OCI-LY7 (cell line): Measurements from ENCODE around the gene UTP20. TPM values are rescaled to one million over a fixed set of nuclear protein-coding genes. Genes with fewer than 3 reads are reported as not detected.
"Not testable (repeated sequence)": the region's sequence is repeated elsewhere in the genome, so short reads cannot be mapped to it uniquely, and the experiment has no call there.

Source experiments
- BruUV-seq: library from RNA; stranded (reverse); fragments of 400-500 nt; replicated peaks from 2 replicates; lab custom pipeline; 2021; lab: Mats Ljungman, UMichigan
- CTCF ChIA-PET: fragments of 300-600 bp; sonication (Branson Sonifier 250); formaldehyde crosslinking; loops from one replicate; lab custom pipeline; 2022; ENCODE audit warnings: antibody characterized with exemption; ENCODE audit not compliant: unreplicated experiment; lab: Charles Lee
- POLR2A ChIA-PET: fragments of 300-600 bp; sonication (Branson Sonifier 250); formaldehyde crosslinking; loops from one replicate; lab custom pipeline; 2022; ENCODE audit warnings: antibody characterized with exemption; lab: Charles Lee
- DNase-seq: peaks from one replicate; pipeline ENCODE4 v3.0.0-alpha.2; 2015; ENCODE audit warnings: low spot score
- H2AFZ ChIP-seq: fragments of 200-600 bp; sonication (generic), shearing (Covaris generic); 2 replicates; pipeline ENCODE4 v1.6.1; 2014; ENCODE audit warnings: mild to moderate bottlenecking, antibody characterized with exemption, low read length, moderate library complexity
- H3K27ac ChIP-seq: fragments of 200-600 bp; sonication (generic); 2 replicates; pipeline ENCODE4 v1.5.1; 2014; ENCODE audit warnings: mixed run types, low read depth, mild to moderate bottlenecking, moderate library complexity, low read length, inconsistent platforms; ENCODE audit not compliant: poor library complexity, severe bottlenecking
- H3K36me3 ChIP-seq: fragments of 200-600 bp; sonication (generic); 2 replicates; pipeline ENCODE4 v1.6.1; 2014; ENCODE audit warnings: mild to moderate bottlenecking, antibody characterized with exemption, low read length, moderate library complexity, mixed read lengths; ENCODE audit not compliant: insufficient read depth
- H3K4me1 ChIP-seq: fragments of 200-600 bp; sonication (generic); 2 replicates; pipeline ENCODE4 v1.5.1; 2014; ENCODE audit warnings: mild to moderate bottlenecking, low read length; ENCODE audit not compliant: insufficient read depth, poor library complexity, severe bottlenecking
- H3K4me2 ChIP-seq: fragments of 200-600 bp; sonication (generic); 2 replicates; pipeline ENCODE4 v1.6.1; 2014; ENCODE audit warnings: mild to moderate bottlenecking, low read length
- H3K4me3 ChIP-seq: fragments of 200-600 bp; sonication (generic); 2 replicates; pipeline ENCODE4 v1.5.1; 2014; ENCODE audit warnings: mild to moderate bottlenecking, low read depth, low read length; ENCODE audit not compliant: poor library complexity, severe bottlenecking
- H3K79me2 ChIP-seq: fragments of 200-600 bp; sonication (generic); 2 replicates; pipeline ENCODE4 v1.6.1; 2016; ENCODE audit warnings: low read depth, mild to moderate bottlenecking, low read length, moderate library complexity, mixed read lengths; ENCODE audit not compliant: insufficient read depth
- H3K9me2 ChIP-seq: fragments of 200-600 bp; sonication (generic); 2 replicates; pipeline ENCODE4 v1.6.1; 2016; ENCODE audit warnings: mild to moderate bottlenecking, low read length, mixed read lengths; ENCODE audit not compliant: insufficient read depth
- H3K9me3 ChIP-seq: fragments of 200-600 bp; sonication (generic); 2 replicates; pipeline ENCODE4 v1.6.1; 2014; ENCODE audit warnings: mild to moderate bottlenecking, mixed run types, low read length, mixed read lengths
- H4K20me1 ChIP-seq: fragments of 200-600 bp; sonication (generic); 2 replicates; pipeline ENCODE4 v1.6.1; 2014; ENCODE audit warnings: mild to moderate bottlenecking, antibody characterized with exemption, low read length, moderate library complexity, mixed read lengths; ENCODE audit not compliant: insufficient read depth
- EZH2phosphoT487 ChIP-seq: fragments of 200-600 bp; sonication (generic); IDR thresholded peaks from 2 replicates; pipeline ENCODE4 v1.6.1; 2018; ENCODE audit warnings: low read depth, borderline replicate concordance, mild to moderate bottlenecking, mixed run types, antibody characterized with exemption, low read length, moderate library complexity, mixed read lengths
- intact Hi-C: fragments of 100-400 bp; cut with micrococcal nuclease; formaldehyde crosslinking; loops from one replicate; pipeline ENCODE4 v1.10.0; 2022; ENCODE audit not compliant: unreplicated experiment
- total RNA-seq, 2 experiments: library from RNA; depleted of rRNA in 1 of 2; stranded (reverse); fragments of >200 nt in 1 of 2; shearing (Covaris generic) in 1 of 2; gene quantifications; 2 replicates each; pipeline ENCODE4 v1.2.3, GENCODE V29; 2014 to 2022
- TF ChIP-seq, protein P1 (sequence below): fragments of 200-600 bp; sonication (generic); conservative IDR thresholded peaks from 2 replicates; pipeline ENCODE4 v1.5.1; 2014; ENCODE audit warnings: mild to moderate bottlenecking, antibody characterized with exemption, low read length, moderate library complexity, mixed read lengths

Gene UTP20
- total RNA-seq, 2 experiments from 2014 or later: 15.7 to 21.4 TPM

DNA sequence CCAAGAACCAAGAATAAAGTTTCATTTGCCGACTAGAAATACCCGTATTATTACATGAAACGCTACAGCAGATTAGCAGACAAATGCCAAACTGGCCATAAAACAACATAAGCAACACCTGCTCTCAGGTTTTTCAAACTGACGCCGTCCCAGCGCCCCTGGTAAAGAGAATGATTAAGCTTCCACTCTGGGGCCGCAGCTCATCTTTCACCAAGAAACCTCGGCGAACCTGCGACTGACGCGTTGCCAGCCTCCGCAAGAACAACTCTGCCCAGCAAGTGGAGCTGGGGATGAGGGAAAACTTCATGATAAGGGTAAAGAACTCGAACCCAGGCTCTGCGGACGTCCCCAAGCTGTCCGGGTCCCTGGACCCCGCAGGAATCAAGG, 127.1 kb downstream of the UTP20 start:
- POLR2A ChIA-PET: interaction anchor here (0.8 to 1.7 kb wide), 8 partner anchors 8 to 365 kb away, joined by 3 to 4 read pairs (median 3); no protein-coding TSS in a partner anchor
- CTCF ChIA-PET: no interaction called here
- Histone ChIP-seq H3K9me3 (no peaks in the 10 kb centered on the region), H3K36me3 (peaks cover 16% of the 10 kb centered on the region), H3K4me1 (peaks cover 20% of the 10 kb centered on the region), H3K9me2 (no peaks in the 10 kb centered on the region), H3K79me2 (peaks cover 53% of the 10 kb centered on the region), H3K4me2 (peak overlapping the region; percentile 84), H3K4me3 (peak overlapping the region; percentile 86), H3K27ac (peak overlapping the region; percentile 41), H2AFZ (peak overlapping the region; percentile 99), H4K20me1 (0 out of 2 replicates have a peak, but pooled peaks cover 6% of the 10 kb centered on the region)
- TF ChIP-seq, protein P1, sequence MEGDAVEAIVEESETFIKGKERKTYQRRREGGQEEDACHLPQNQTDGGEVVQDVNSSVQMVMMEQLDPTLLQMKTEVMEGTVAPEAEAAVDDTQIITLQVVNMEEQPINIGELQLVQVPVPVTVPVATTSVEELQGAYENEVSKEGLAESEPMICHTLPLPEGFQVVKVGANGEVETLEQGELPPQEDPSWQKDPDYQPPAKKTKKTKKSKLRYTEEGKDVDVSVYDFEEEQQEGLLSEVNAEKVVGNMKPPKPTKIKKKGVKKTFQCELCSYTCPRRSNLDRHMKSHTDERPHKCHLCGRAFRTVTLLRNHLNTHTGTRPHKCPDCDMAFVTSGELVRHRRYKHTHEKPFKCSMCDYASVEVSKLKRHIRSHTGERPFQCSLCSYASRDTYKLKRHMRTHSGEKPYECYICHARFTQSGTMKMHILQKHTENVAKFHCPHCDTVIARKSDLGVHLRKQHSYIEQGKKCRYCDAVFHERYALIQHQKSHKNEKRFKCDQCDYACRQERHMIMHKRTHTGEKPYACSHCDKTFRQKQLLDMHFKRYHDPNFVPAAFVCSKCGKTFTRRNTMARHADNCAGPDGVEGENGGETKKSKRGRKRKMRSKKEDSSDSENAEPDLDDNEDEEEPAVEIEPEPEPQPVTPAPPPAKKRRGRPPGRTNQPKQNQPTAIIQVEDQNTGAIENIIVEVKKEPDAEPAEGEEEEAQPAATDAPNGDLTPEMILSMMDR: no peak
- no peak for TF ChIP-seq EZH2phosphoT487
- intact Hi-C loops: no loop called here
- no TSS peak for BruUV-seq
- peak; percentile 43 for DNase-seq

DNA sequence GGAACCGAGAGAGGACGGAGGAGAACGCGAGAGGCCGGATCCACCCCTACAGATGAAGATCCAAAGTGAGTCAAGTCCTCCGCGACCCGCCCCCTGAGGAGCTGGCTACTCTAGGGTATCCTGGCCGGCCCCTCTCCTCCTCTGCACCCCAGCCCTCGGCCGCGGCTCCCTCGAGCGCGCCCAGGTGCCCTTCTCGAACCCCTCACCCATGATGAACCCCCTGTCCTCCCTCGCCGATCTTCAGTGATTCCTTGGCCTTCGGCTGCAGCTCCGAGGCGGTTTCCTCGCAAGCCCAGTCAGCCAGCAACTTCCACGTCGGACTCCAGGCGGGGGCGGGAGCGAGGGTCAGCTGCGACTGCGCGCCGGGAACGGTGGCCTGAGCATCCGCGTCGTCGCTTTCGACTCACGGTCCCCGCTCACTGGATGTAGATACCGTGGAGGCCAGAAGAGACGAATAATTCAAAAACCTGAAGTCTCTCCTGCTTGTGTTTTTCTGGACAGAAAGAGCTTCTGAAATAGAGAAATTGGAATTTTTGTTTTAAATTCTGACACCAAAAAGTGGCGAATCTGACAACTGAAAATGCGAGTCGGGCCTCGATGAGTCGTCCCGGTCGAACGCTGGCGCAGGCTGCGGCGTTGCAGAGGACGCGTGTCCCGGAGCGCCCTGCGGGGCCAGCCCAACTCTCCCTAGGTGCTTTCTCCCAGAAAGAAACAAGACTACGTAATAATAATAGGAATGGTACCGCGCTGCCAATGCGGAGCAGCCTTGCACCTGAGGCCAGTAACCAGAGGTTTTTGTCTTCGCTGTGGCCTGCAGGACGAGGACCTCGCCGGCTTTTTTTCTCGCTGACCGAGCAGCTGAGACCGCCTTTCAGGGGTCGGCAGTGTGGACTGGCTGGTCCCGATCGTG, 127.8 kb downstream of the UTP20 start, which contains the start of gene ARL1:
Gene ARL1 (minus strand): TSS at position 337 of the 910 bp plus-strand sequence. CDS start 127 bp downstream, at position 210.
- peak within 1 kb of the TSS; percentile 99 for H2AFZ ChIP-seq
- TF ChIP-seq, protein P1: no peak
- no peak; the same call in 1 of the 2 replicates for TF ChIP-seq EZH2phosphoT487
- H4K20me1 ChIP-seq: 0 out of 2 replicates have a peak, but pooled peaks cover 6% of the 10 kb centered on the region
- ChIA-PET POLR2A (interaction anchor here (0.6 to 1.7 kb wide), 15 partner anchors 9 to 668 kb away, joined by 3 to 5 read pairs (median 3); no protein-coding TSS in a partner anchor), CTCF (no interaction called here)
- H3K4me1 ChIP-seq: peaks cover 20% of the 10 kb centered on the region
- BruUV-seq: no TSS peak
- peak; percentile 89 for DNase-seq
- peaks cover 12% of the 10 kb centered on the region for H3K36me3 ChIP-seq
- H3K9me3 ChIP-seq: no peaks in the 10 kb centered on the region
- H3K27ac ChIP-seq: peak within 1 kb of the TSS; percentile 41
- no peaks in the 10 kb centered on the region for H3K9me2 ChIP-seq
- intact Hi-C loops: no loop called here
- H3K4me3 ChIP-seq: peak within 1 kb of the TSS; percentile 86
- peak within 1 kb of the TSS; percentile 84 for H3K4me2 ChIP-seq
- H3K79me2 ChIP-seq: peaks cover 50% of the 10 kb centered on the region

- Histone ChIP-seq H3K79me2 (peaks cover 30% of the 10 kb centered on the region), H3K4me1 (peaks cover 20% of the 10 kb centered on the region)
- H3K36me3 ChIP-seq, H3K27ac ChIP-seq, H2AFZ ChIP-seq, H3K9me2 ChIP-seq, DNase-seq, BruUV-seq, H3K4me3 ChIP-seq, H4K20me1 ChIP-seq, H3K4me2 ChIP-seq, H3K9me3 ChIP-seq, POLR2A ChIA-PET, CTCF ChIA-PET: not testable (repeated sequence)
- intact Hi-C loops: loop anchor here (10.0 kb wide), 1 partner anchor 265 kb away; no protein-coding TSS in a partner anchor
These were observed 130.3 kb downstream of the UTP20 start for GRCh38 chr12:101410169-101410568.
